PC-3 (cell line): ENCODE results near the gene JMJD6. TPM values are rescaled to one million over a fixed set of nuclear protein-coding genes. Genes with fewer than 3 reads are reported as not detected.

Experiments used
- ATAC-seq: fragments of 200-7000 bp; cut with Tn5 transposase; 2 replicates; pipeline ENCODE4 v1.9.1; 2020; ENCODE audit warnings: mild to moderate bottlenecking, moderate library complexity
- BruUV-seq: library from RNA; stranded (reverse); fragments of 400-500 nt; replicated peaks from 2 replicates; lab custom pipeline; 2021; lab: Mats Ljungman, UMichigan
- CTCF ChIA-PET: fragments of 300-600 bp; sonication (Branson Sonifier 250); formaldehyde crosslinking; loops from one replicate; lab custom pipeline; 2022; ENCODE audit warnings: antibody characterized with exemption; lab: Charles Lee
- POLR2A ChIA-PET: fragments of 300-600 bp; sonication (Branson Sonifier 250); formaldehyde crosslinking; loops from one replicate; lab custom pipeline; 2022; ENCODE audit warnings: antibody characterized with exemption; ENCODE audit not compliant: unreplicated experiment; lab: Charles Lee
- DNase-seq: peaks from one replicate; pipeline ENCODE4 v3.0.0-alpha.2; 2015
- H2AFZ ChIP-seq: fragments of 300-600 bp; sonication (generic); 2 replicates; pipeline ENCODE4 v1.6.0; 2016; ENCODE audit warnings: antibody characterized with exemption, low read length
- H3F3A ChIP-seq: fragments of 300-600 bp; sonication (generic); one replicate; pipeline ENCODE4 v1.6.0; 2017; ENCODE audit warnings: antibody characterized with exemption, low read length, control low read depth, mild to moderate bottlenecking; ENCODE audit not compliant: unreplicated experiment
- H3K27ac ChIP-seq: fragments of 300-600 bp; sonication (generic); 2 replicates; pipeline ENCODE4 v1.5.1; 2016; ENCODE audit warnings: mild to moderate bottlenecking, low read length
- H3K27me3 ChIP-seq: fragments of 300-600 bp; sonication (generic); 2 replicates; pipeline ENCODE4 v1.6.1; 2016; ENCODE audit warnings: low read length, mixed read lengths
- H3K36me3 ChIP-seq: fragments of 300-600 bp; sonication (generic); 2 replicates; pipeline ENCODE4 v1.6.1; 2016; ENCODE audit warnings: low read depth, mixed run types, low read length, mixed read lengths
- H3K4me1 ChIP-seq: fragments of 300-600 bp; sonication (generic); 2 replicates; pipeline ENCODE4 v1.5.1; 2016; ENCODE audit warnings: low read length; ENCODE audit not compliant: insufficient read depth
- H3K4me2 ChIP-seq: fragments of 300-600 bp; sonication (generic); 2 replicates; pipeline ENCODE4 v1.6.0; 2016; ENCODE audit warnings: low read length
- H3K4me3 ChIP-seq: fragments of 300-600 bp; sonication (generic); 2 replicates; pipeline ENCODE4 v1.5.1; 2016; ENCODE audit warnings: mild to moderate bottlenecking, low read length, mixed read lengths
- H3K79me2 ChIP-seq: fragments of 300-600 bp; sonication (generic); 2 replicates; pipeline ENCODE4 v1.6.1; 2017; ENCODE audit warnings: low read length, mixed read lengths
- H3K9ac ChIP-seq: fragments of 300-600 bp; sonication (generic); 2 replicates; pipeline ENCODE4 v1.6.0; 2016; ENCODE audit warnings: mild to moderate bottlenecking, low read length
- H3K9me2 ChIP-seq: fragments of 300-600 bp; sonication (generic); replicated peaks from 2 replicates; pipeline ENCODE4 v1.6.1; 2016; ENCODE audit warnings: mixed run types, low read length, mixed read lengths
- H3K9me3 ChIP-seq: fragments of 300-600 bp; sonication (generic); 2 replicates; pipeline ENCODE4 v1.6.1; 2016; ENCODE audit warnings: low read length, mixed read lengths
- H4K20me1 ChIP-seq: fragments of 300-600 bp; sonication (generic); 2 replicates; pipeline ENCODE4 v1.6.1; 2016; ENCODE audit warnings: low read length, mixed read lengths
- EZH2 ChIP-seq: fragments of 300-600 bp; sonication (generic); IDR thresholded peaks from one replicate; pipeline ENCODE4 v1.6.1; 2017; ENCODE audit warnings: antibody characterized with exemption, mild to moderate bottlenecking, low read length; ENCODE audit not compliant: unreplicated experiment
- EZH2phosphoT487 ChIP-seq: fragments of 300-600 bp; sonication (generic); IDR thresholded peaks from 2 replicates; pipeline ENCODE4 v1.6.1; 2018; ENCODE audit warnings: mild to moderate bottlenecking, antibody characterized with exemption, low read length, borderline replicate concordance
- intact Hi-C: fragments of 100-400 bp; cut with micrococcal nuclease; formaldehyde crosslinking; loops from 2 replicates; pipeline ENCODE4 v1.9.0; 2023
- total RNA-seq: library from RNA; depleted of rRNA; stranded (reverse); fragments of >200 nt; gene quantifications from 2 replicates; pipeline ENCODE4 v1.2.3, GENCODE V29; 2014
- TF ChIP-seq, protein P1 (sequence below): fragments of 300-600 bp; sonication (generic); conservative IDR thresholded peaks from 2 replicates; pipeline ENCODE4 v1.5.1; 2017; ENCODE audit warnings: antibody characterized with exemption, low read depth, mild to moderate bottlenecking, low read length

The JMJD6 gene
- total RNA-seq, 1 experiment from 2014 or later: 39.0 TPM

DNA sequence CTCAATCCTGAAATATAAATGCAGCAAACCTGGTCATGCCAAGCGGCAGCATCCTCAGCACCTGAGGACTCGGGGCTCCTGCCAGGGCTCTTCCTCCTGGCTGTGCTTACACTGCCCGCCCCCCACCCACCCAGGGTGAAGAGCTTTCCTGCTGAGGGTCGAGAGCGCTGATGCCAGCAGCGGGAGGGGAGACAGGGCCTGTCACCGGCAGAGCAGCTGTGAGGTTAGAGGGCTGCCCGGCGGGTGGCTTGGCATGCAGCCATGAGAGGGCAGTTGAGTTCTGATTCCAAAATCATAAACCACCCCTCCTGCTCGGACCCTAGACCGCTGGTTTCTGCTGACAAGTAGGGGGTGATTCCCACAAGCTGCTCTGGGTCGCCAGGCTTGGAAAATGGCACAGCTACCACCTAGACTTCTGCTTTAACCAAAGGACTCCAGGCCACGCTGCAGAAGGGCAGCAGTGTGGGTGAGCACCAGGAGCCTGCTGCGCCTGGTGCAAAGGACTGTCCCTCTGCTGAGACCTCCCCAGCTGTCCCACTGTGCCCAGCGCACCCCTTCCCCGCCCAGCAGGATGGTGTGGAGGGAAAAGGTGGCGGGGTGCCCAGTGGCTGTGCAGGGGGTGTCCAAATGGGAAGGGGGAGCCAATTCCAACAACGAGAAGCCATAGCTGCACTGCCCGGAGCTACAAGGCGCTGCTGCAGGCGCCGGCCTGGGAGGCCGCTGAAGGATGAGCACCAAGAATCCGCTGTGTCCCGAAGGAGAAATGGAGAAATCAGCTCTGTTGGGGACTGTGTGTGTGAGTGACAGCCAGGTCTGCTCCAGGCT, 42.3 kb downstream of the JMJD6 start:
- Histone ChIP-seq H3K79me2 (no peaks in the 10 kb centered on the region), H3K36me3 (no peaks in the 10 kb centered on the region), H3K9me3 (no peaks in the 10 kb centered on the region), H3K9me2 (no peaks in the 10 kb centered on the region), H2AFZ (no peak overlapping the region), H4K20me1 (no peaks in the 10 kb centered on the region), H3K4me3 (no peak overlapping the region), H3K27me3 (no peaks in the 10 kb centered on the region), H3K9ac (no peak overlapping the region), H3F3A (no peaks in the 10 kb centered on the region), H3K4me2 (no peak overlapping the region), H3K27ac (no peak overlapping the region), H3K4me1 (peaks cover 12% of the 10 kb centered on the region)
- BruUV-seq: no TSS peak
- ChIA-PET CTCF (no interaction called here), POLR2A (interaction anchor here (0.6 kb wide), 1 partner anchor 25 kb away, joined by 3 read pairs; no protein-coding TSS in a partner anchor)
- ATAC-seq (no peak), DNase-seq (no peak)
- intact Hi-C loops: no loop called here
- TF ChIP-seq EZH2phosphoT487 (no peak), EZH2 (no peak)
- TF ChIP-seq, protein P1, sequence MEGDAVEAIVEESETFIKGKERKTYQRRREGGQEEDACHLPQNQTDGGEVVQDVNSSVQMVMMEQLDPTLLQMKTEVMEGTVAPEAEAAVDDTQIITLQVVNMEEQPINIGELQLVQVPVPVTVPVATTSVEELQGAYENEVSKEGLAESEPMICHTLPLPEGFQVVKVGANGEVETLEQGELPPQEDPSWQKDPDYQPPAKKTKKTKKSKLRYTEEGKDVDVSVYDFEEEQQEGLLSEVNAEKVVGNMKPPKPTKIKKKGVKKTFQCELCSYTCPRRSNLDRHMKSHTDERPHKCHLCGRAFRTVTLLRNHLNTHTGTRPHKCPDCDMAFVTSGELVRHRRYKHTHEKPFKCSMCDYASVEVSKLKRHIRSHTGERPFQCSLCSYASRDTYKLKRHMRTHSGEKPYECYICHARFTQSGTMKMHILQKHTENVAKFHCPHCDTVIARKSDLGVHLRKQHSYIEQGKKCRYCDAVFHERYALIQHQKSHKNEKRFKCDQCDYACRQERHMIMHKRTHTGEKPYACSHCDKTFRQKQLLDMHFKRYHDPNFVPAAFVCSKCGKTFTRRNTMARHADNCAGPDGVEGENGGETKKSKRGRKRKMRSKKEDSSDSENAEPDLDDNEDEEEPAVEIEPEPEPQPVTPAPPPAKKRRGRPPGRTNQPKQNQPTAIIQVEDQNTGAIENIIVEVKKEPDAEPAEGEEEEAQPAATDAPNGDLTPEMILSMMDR: no peak

DNA sequence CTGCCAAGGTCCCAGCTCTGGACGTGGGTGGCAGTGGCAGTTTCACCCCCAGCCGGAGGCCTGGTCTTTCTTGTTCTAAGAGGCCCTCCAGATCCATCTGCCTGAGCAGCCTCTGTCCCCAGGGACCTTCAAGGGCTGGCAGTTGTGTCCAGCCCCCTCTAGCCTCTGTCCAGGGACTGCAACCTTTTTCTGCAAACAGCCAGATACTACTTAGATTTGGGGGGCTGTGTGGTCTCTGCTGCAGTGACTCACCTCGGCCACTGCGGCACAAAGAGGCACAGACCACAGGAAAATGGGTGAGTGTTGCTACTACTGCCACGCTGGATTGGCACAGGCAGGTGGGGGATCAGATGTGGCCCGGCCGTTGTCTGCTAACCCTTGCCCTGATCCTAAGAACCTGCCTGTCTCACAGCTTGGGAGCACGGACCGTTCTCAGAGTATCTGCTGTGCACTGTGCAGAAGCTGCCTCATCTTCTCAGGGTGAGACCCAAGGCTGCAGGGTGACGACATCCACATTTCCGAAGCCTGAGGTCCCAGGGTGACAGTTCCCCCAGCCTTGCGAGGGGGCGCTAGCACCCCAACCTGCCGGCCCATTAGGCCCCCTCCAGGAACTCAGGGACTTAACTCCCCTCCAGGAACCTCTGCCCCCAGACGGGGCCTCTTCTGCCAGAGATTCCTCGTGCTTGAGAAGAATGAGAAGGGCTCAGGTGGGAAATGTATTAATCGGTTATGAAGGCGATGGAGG, 43.2 kb downstream of the JMJD6 start:
- Histone ChIP-seq H2AFZ (no peak overlapping the region), H3K9ac (no peak overlapping the region), H4K20me1 (no peaks in the 10 kb centered on the region), H3K9me2 (no peaks in the 10 kb centered on the region), H3K27ac (no peak overlapping the region), H3K9me3 (no peaks in the 10 kb centered on the region), H3K79me2 (no peaks in the 10 kb centered on the region), H3K27me3 (no peaks in the 10 kb centered on the region), H3F3A (no peaks in the 10 kb centered on the region), H3K4me1 (peaks cover 4% of the 10 kb centered on the region), H3K36me3 (no peaks in the 10 kb centered on the region), H3K4me2 (no peak overlapping the region), H3K4me3 (no peak overlapping the region)
- intact Hi-C loops: no loop called here
- ATAC-seq (no peak), DNase-seq (no peak)
- TF ChIP-seq, protein P1: peak; percentile 49; the same call in 1 of the 2 replicates
- TF ChIP-seq EZH2phosphoT487: no peak
- CTCF ChIA-PET: no interaction called here
- no TSS peak for BruUV-seq
- POLR2A ChIA-PET: no interaction called here
